WTC11 (cell line): ENCODE measurements around the gene EFNA5.

Experiments
- CREB1 ChIP-seq: sonication (generic); formaldehyde crosslinking; IDR thresholded peaks from 2 replicates; pipeline ENCODE4 v1.8.0; 2023; ENCODE audit warnings: mild to moderate bottlenecking, missing genetic modification reagents
- ELF4 ChIP-seq: sonication (generic); formaldehyde crosslinking; IDR thresholded peaks from 2 replicates; pipeline ENCODE4 v1.8.1; 2022; ENCODE audit warnings: low read depth, mild to moderate bottlenecking, moderate library complexity, missing genetic modification reagents
- EMX1 ChIP-seq: fragments of 250-450 bp; sonication (Bioruptor Pico); IDR thresholded peaks from 2 replicates; pipeline ENCODE4 v1.8.0; 2021; ENCODE audit warnings: mild to moderate bottlenecking
- ESRRA ChIP-seq: sonication (generic); formaldehyde crosslinking; IDR thresholded peaks from 2 replicates; pipeline ENCODE4 v1.8.1; 2022; ENCODE audit warnings: mild to moderate bottlenecking, missing genetic modification reagents, borderline replicate concordance
- FOXJ3 ChIP-seq: sonication (generic); formaldehyde crosslinking; IDR thresholded peaks from 2 replicates; pipeline ENCODE4 v1.9.0; 2021; ENCODE audit warnings: missing genetic modification reagents, mild to moderate bottlenecking, borderline replicate concordance
- MXD4 ChIP-seq: fragments of 250-450 bp; sonication (Bioruptor Pico); IDR thresholded peaks from 2 replicates; pipeline ENCODE4 v1.8.0; 2021; ENCODE audit warnings: mild to moderate bottlenecking, moderate library complexity, borderline replicate concordance
- TCF7 ChIP-seq: sonication (generic); formaldehyde crosslinking; IDR thresholded peaks from 2 replicates; pipeline ENCODE4 v1.8.0; 2022; ENCODE audit warnings: mild to moderate bottlenecking, low read depth, missing genetic modification reagents, moderate library complexity
- TF ChIP-seq, protein P1 (sequence below): fragments of 200-600 bp; IDR thresholded peaks from 2 replicates; pipeline ENCODE4 v1.8.0; 2022; ENCODE audit warnings: antibody characterized with exemption
- TF ChIP-seq, protein P2 (sequence below): sonication (generic); formaldehyde crosslinking; IDR thresholded peaks from 2 replicates; pipeline ENCODE4 v1.8.0; 2022; ENCODE audit warnings: mild to moderate bottlenecking, missing genetic modification reagents
- TF ChIP-seq, protein P3 (sequence below): sonication (generic); formaldehyde crosslinking; IDR thresholded peaks from 2 replicates; pipeline ENCODE4 v1.8.0; 2022; ENCODE audit warnings: mild to moderate bottlenecking, missing genetic modification reagents

DNA sequence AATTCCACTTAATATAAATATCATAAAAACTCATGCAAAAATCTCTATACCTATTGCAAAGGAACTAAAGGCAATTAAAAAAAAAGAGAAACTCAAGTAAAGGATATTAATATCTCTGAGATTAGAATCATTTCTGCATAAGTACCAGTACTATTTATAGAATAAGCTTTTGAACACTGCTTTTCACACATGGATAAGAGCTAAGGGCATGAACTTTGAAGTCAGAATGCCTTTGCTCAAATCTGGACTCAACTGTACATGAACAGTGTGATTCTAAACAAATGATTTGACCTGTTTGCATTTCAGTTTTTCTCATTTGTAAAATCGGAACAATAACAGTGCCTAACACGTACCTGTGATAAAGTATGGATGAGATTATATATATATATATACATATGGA is 255.9 kb downstream of the EFNA5 start:
- TF ChIP-seq, protein P1, sequence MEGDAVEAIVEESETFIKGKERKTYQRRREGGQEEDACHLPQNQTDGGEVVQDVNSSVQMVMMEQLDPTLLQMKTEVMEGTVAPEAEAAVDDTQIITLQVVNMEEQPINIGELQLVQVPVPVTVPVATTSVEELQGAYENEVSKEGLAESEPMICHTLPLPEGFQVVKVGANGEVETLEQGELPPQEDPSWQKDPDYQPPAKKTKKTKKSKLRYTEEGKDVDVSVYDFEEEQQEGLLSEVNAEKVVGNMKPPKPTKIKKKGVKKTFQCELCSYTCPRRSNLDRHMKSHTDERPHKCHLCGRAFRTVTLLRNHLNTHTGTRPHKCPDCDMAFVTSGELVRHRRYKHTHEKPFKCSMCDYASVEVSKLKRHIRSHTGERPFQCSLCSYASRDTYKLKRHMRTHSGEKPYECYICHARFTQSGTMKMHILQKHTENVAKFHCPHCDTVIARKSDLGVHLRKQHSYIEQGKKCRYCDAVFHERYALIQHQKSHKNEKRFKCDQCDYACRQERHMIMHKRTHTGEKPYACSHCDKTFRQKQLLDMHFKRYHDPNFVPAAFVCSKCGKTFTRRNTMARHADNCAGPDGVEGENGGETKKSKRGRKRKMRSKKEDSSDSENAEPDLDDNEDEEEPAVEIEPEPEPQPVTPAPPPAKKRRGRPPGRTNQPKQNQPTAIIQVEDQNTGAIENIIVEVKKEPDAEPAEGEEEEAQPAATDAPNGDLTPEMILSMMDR = no peak
- TF ChIP-seq EMX1 (CRISPR knock-in tag) = no peak
- TF ChIP-seq ESRRA = no peak
- TF ChIP-seq MXD4 (CRISPR knock-in tag) = no peak
- TF ChIP-seq, protein P2, sequence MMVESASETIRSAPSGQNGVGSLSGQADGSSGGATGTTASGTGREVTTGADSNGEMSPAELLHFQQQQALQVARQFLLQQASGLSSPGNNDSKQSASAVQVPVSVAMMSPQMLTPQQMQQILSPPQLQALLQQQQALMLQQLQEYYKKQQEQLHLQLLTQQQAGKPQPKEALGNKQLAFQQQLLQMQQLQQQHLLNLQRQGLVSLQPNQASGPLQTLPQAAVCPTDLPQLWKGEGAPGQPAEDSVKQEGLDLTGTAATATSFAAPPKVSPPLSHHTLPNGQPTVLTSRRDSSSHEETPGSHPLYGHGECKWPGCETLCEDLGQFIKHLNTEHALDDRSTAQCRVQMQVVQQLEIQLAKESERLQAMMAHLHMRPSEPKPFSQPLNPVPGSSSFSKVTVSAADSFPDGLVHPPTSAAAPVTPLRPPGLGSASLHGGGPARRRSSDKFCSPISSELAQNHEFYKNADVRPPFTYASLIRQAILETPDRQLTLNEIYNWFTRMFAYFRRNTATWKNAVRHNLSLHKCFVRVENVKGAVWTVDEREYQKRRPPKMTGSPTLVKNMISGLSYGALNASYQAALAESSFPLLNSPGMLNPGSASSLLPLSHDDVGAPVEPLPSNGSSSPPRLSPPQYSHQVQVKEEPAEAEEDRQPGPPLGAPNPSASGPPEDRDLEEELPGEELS (CRISPR knock-in tag) = no peak
- no peak for TF ChIP-seq FOXJ3
- TF ChIP-seq CREB1 = no peak
- no peak for TF ChIP-seq ELF4 (CRISPR knock-in tag)
- TF ChIP-seq TCF7 (CRISPR knock-in tag) = no peak
- TF ChIP-seq, protein P3, sequence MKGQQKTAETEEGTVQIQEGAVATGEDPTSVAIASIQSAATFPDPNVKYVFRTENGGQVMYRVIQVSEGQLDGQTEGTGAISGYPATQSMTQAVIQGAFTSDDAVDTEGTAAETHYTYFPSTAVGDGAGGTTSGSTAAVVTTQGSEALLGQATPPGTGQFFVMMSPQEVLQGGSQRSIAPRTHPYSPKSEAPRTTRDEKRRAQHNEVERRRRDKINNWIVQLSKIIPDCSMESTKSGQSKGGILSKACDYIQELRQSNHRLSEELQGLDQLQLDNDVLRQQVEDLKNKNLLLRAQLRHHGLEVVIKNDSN = no peak
